ENCODE results near the gene LONP1.
A peak's percentile ranks its signal among the peaks of the same experiment; 100 is the strongest.
"Not testable (repeated sequence)": the region's sequence is repeated elsewhere in the genome, so short reads cannot be mapped to it uniquely, and the experiment has no call there.

The LONP1 gene

GRCh38 chr19:5719961-5720790 lies at the start of gene LONP1, which contains the start of gene CATSPERD:
Gene LONP1 (minus strand): TSS chr19:5720146. CDS start chr19:5720132, 14 bp downstream.
Gene CATSPERD (plus strand): TSS chr19:5720637. CDS start chr19:5720738, 101 bp downstream.
- peak; percentile 97 to 98 for DNase-seq (ENCODE audit: low read depth in 2 of 2)

- DNase-seq (ENCODE audit: low read depth in 2 of 2): no peak
Observed at GRCh38 chr19:5767949-5768348, 48.0 kb upstream of the LONP1 start.

GRCh38 chr19:5765220-5765619 lies 45.3 kb upstream of the LONP1 start:
- DNase-seq (ENCODE audit: low read depth in 2 of 2): no peak

GRCh38 chr19:5762608-5763217 lies 42.8 kb upstream of the LONP1 start:
- DNase-seq (ENCODE audit: low read depth in 2 of 2): no peak

GRCh38 chr19:5753743-5754142 lies 33.8 kb upstream of the LONP1 start:
- no peak for DNase-seq (ENCODE audit: low read depth in 2 of 2)

GRCh38 chr19:5751709-5752108 lies 31.8 kb upstream of the LONP1 start:
- DNase-seq (ENCODE audit: low read depth in 2 of 2): no peak

GRCh38 chr19:5749505-5749904 lies 29.6 kb upstream of the LONP1 start:
- DNase-seq (ENCODE audit: low read depth in 2 of 2): no peak

- DNase-seq (ENCODE audit: low read depth in 2 of 2): not testable (repeated sequence)
Observed at GRCh38 chr19:5748920-5749319, 29.0 kb upstream of the LONP1 start.

- DNase-seq (ENCODE audit: low read depth in 2 of 2): not testable (repeated sequence)
Observed at GRCh38 chr19:5744999-5745398, 25.1 kb upstream of the LONP1 start.

GRCh38 chr19:5743630-5744029 lies 23.7 kb upstream of the LONP1 start:
- DNase-seq (ENCODE audit: low read depth in 2 of 2): no peak

GRCh38 chr19:5742051-5742450 lies 22.1 kb upstream of the LONP1 start:
- DNase-seq (ENCODE audit: low read depth in 2 of 2): no peak

GRCh38 chr19:5738423-5738822 lies 18.5 kb upstream of the LONP1 start:
- DNase-seq (ENCODE audit: low read depth in 2 of 2): no peak

- not testable (repeated sequence) for DNase-seq (ENCODE audit: low read depth in 2 of 2)
Observed at GRCh38 chr19:5733172-5733571, 13.2 kb upstream of the LONP1 start.

GRCh38 chr19:5727453-5728050 lies 7.6 kb upstream of the LONP1 start:
- no peak for DNase-seq (ENCODE audit: low read depth in 2 of 2)

- DNase-seq (ENCODE audit: low read depth in 2 of 2): no peak
Observed at GRCh38 chr19:5719274-5719960, 529 bp downstream of the LONP1 start.

GRCh38 chr19:5718579-5719273 lies 1.2 kb downstream of the LONP1 start:
- peak; percentile 44 to 51 for DNase-seq (ENCODE audit: low read depth in 2 of 2)

GRCh38 chr19:5718037-5718578 lies 1.8 kb downstream of the LONP1 start:
- DNase-seq (ENCODE audit: low read depth in 2 of 2): peak; percentile 48 to 72

- DNase-seq (ENCODE audit: low read depth in 2 of 2): no peak
Observed at GRCh38 chr19:5717215-5717935, 2.6 kb downstream of the LONP1 start.

- DNase-seq (ENCODE audit: low read depth in 2 of 2): no peak
Observed at GRCh38 chr19:5714816-5715215, 5.1 kb downstream of the LONP1 start.

GRCh38 chr19:5713228-5713627 lies 6.7 kb downstream of the LONP1 start:
- DNase-seq (ENCODE audit: low read depth in 2 of 2): no peak

All from stimulated activated CD8-positive, alpha-beta memory T cell treated with anti-CD3 and anti-CD28 coated beads, Interleukin-15, amount 100 ng/mL, for 48 hours (primary cell).